Vagina (tissue), 2 donors: ENCODE measurements around the gene TMEM95. TPM values are rescaled to one million over a fixed set of nuclear protein-coding genes. Genes with fewer than 3 reads are reported as not detected.

Experiments used
- DNase-seq, 2 donors: peaks; one replicate each; pipeline ENCODE4 v3.0.0-alpha.2; 2017; ENCODE audit errors: extremely low spot score in 2 of 2
- H3K27ac ChIP-seq: fragments of 200-600 bp; sonication (generic); one replicate; pipeline ENCODE4 v1.5.1; 2019
- H3K27me3 ChIP-seq: fragments of 200-600 bp; sonication (generic); one replicate; pipeline ENCODE4 v1.5.1; 2019
- H3K36me3 ChIP-seq, 2 donors: fragments of 200-600 bp; sonication (generic); one replicate each; pipeline ENCODE4 v1.5.1; 2017 to 2019
- H3K4me1 ChIP-seq: fragments of 200-600 bp; sonication (generic); one replicate; pipeline ENCODE4 v1.5.1; 2019
- H3K4me3 ChIP-seq, 2 donors: fragments of 200-600 bp; sonication (generic); 1 replicate in 1 of 2; 2 replicates in 1 of 2; pipeline ENCODE4 v1.5.1; 2016 to 2019
- H3K9me3 ChIP-seq: fragments of 200-600 bp; sonication (generic); one replicate; pipeline ENCODE4 v1.5.1; 2019
- CTCF ChIP-seq, 3 experiments: fragments of 450-650 bp in 2 of 3; fragments of 200-600 bp in 1 of 3; sonication (generic) in 1 of 3; IDR thresholded peaks; one replicate each; pipeline ENCODE4 v1.5.1; 2017 to 2019; ENCODE audit warnings: antibody characterized with exemption in 3 of 3, mild to moderate bottlenecking in 2 of 3, moderate library complexity in 2 of 3
- POLR2A ChIP-seq, 2 donors: fragments of 450-650 bp; IDR thresholded peaks; one replicate each; pipeline ENCODE4 v1.6.1; 2017; ENCODE audit warnings: antibody characterized with exemption in 2 of 2, mild to moderate bottlenecking in 2 of 2, moderate library complexity in 2 of 2
- POLR2AphosphoS5 ChIP-seq, 2 donors: sonication (generic); formaldehyde crosslinking; IDR thresholded peaks; one replicate each; pipeline ENCODE4 v1.9.0; 2017; ENCODE audit warnings: antibody characterized with exemption in 2 of 2, mild to moderate bottlenecking in 2 of 2, low read depth in 1 of 2; ENCODE audit not compliant: insufficient read depth in 1 of 2
- intact Hi-C: fragments of 100-400 bp; cut with DNase I; formaldehyde crosslinking; loops from one replicate; pipeline ENCODE4 v1.15.1; 2023
- total RNA-seq: library from RNA; depleted of rRNA; stranded (reverse); fragments of >200 nt; gene quantifications from one replicate; pipeline ENCODE4 v1.2.3, GENCODE V29; 2016

The TMEM95 gene
- total RNA-seq, 1 donor from 2014 or later, result not detected

- no peak overlapping the region for H3K4me3 ChIP-seq
- no peak for DNase-seq
- no peaks in the 10 kb centered on the region for H3K9me3 ChIP-seq
- no peak overlapping the region for H3K27ac ChIP-seq
- H3K27me3 ChIP-seq, result no peaks in the 10 kb centered on the region
- TF ChIP-seq CTCF (IDR thresholded peaks at IDR 0.05), result no peak
- TF ChIP-seq POLR2AphosphoS5 (IDR thresholded peaks at IDR 0.05; ENCODE audit: insufficient read depth in 1 of 2, low read depth in 1 of 2), result no peak
- TF ChIP-seq POLR2A (IDR thresholded peaks at IDR 0.05), result no peak
- H3K36me3 ChIP-seq, result no peaks in the 10 kb centered on the region
- peaks cover 28% of the 10 kb centered on the region for H3K4me1 ChIP-seq
- intact Hi-C loops, result loop anchor here (5.0 kb wide), 1 partner anchor 36 kb away; no protein-coding TSS in a partner anchor
These were observed 6.3 kb upstream of the TMEM95 start for GRCh38 chr17:7348478-7349242.

DNA sequence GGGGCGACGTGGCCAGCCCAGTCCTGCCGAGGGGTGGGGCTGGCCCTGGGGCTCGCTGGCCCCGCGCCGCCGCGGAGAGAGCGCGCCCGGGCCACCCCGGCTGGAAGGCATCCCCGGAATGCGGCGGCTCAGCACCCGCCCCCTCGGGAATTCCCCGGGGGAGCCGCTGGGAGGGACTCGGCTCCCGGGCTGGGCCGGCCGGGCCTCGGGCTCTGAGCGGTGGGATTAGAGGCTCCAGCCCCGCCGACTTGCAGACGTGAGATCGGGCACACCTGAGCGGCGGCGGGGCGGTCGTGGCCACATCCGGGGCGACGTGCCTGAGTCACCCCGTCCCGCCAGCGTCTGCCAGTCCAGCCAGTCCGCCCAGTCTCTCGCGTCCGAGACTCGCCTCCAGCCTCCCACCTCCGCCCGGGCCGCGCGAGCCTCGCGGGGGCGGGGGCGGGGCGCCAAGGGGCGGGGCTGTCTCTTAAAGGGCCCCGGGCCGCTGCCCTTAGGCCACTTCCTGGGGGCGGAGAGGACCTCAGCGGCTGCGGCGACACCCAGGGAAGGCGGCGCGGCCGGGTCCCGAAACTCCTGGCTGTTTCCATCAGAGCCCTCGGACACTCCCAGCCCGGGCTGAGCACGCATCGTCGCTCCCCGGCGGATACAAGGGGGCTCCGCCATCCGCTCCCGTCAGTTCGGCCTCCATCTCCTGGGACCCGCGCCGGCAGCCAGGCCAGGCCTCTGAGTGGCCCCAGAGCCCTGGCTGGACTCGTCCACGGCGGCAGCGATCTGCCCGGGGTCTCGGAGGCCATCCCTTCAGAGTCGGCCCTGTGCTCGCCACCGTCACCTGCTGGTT is 3.1 kb upstream of the TMEM95 start, which contains the start of gene KCTD11:
Gene KCTD11 (plus strand): TSS at position 498 of the 838 bp plus-strand sequence.
- peaks cover 52% of the 10 kb centered on the region for H3K4me1 ChIP-seq
- peak within 1 kb of the TSS; percentile 87 to 99 for H3K4me3 ChIP-seq
- peak in 1 of 2 donors; percentile 81 for TF ChIP-seq POLR2AphosphoS5 (IDR thresholded peaks at IDR 0.05; ENCODE audit: insufficient read depth in 1 of 2, low read depth in 1 of 2)
- peak in 2 of 3 experiments; percentile 10 for TF ChIP-seq CTCF (IDR thresholded peaks at IDR 0.05)
- peak in 1 of 2 donors; percentile 47 for TF ChIP-seq POLR2A (IDR thresholded peaks at IDR 0.05)
- H3K36me3 ChIP-seq, result no peaks in the 10 kb centered on the region
- peak within 1 kb of the TSS; percentile 96 for H3K27ac ChIP-seq
- no peaks in the 10 kb centered on the region for H3K9me3 ChIP-seq
- H3K27me3 ChIP-seq, result no peaks in the 10 kb centered on the region
- DNase-seq, result no peak
- intact Hi-C loops, result loop anchor here (5.0 to 10.0 kb wide), 4 partner anchors 55 to 213 kb away; partner anchors contain the start of genes FGF11, NLGN2, POLR2A and SENP3

- no peak for DNase-seq
- H3K27ac ChIP-seq, result peak overlapping the region; percentile 96
- peaks cover 52% of the 10 kb centered on the region for H3K4me1 ChIP-seq
- intact Hi-C loops, result loop anchor here (5.0 to 10.0 kb wide), 4 partner anchors 55 to 212 kb away; partner anchors contain the start of genes FGF11, NLGN2, POLR2A and SENP3
- H3K4me3 ChIP-seq, result peak overlapping the region; percentile 87 to 99
- H3K36me3 ChIP-seq, result no peaks in the 10 kb centered on the region
- H3K9me3 ChIP-seq, result no peaks in the 10 kb centered on the region
- no peaks in the 10 kb centered on the region for H3K27me3 ChIP-seq
- TF ChIP-seq POLR2AphosphoS5 (IDR thresholded peaks at IDR 0.05; ENCODE audit: insufficient read depth in 1 of 2, low read depth in 1 of 2), result no peak
- TF ChIP-seq CTCF (IDR thresholded peaks at IDR 0.05), result no peak
- TF ChIP-seq POLR2A (IDR thresholded peaks at IDR 0.05), result no peak
These were observed 2.5 kb upstream of the TMEM95 start for GRCh38 chr17:7352503-7352889.

DNA sequence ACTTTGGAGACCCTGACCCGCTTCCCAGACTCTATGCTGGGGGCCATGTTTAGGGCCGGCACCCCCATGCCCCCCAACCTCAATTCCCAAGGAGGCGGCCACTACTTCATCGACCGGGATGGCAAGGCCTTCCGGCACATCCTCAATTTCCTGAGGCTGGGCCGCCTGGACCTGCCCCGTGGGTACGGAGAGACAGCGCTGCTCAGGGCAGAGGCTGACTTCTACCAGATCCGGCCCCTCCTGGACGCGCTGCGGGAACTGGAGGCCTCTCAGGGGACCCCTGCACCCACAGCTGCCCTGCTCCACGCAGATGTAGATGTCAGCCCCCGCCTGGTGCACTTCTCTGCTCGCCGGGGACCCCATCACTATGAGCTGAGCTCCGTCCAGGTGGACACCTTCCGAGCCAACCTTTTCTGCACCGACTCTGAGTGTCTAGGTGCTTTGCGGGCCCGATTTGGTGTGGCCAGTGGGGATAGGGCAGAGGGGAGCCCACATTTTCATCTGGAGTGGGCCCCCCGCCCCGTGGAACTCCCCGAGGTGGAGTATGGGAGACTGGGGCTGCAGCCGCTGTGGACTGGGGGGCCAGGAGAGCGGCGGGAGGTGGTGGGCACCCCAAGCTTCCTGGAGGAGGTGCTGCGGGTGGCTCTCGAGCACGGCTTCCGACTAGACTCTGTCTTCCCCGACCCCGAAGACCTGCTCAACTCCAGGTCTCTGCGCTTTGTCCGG is 1.9 kb upstream of the TMEM95 start:
- peaks cover 52% of the 10 kb centered on the region for H3K4me1 ChIP-seq
- peak overlapping the region; percentile 96 for H3K27ac ChIP-seq
- TF ChIP-seq CTCF (IDR thresholded peaks at IDR 0.05) (no peak), POLR2A (IDR thresholded peaks at IDR 0.05) (no peak), POLR2AphosphoS5 (IDR thresholded peaks at IDR 0.05; ENCODE audit: insufficient read depth in 1 of 2, low read depth in 1 of 2) (no peak)
- no peak for DNase-seq
- no peaks in the 10 kb centered on the region for H3K27me3 ChIP-seq
- no peaks in the 10 kb centered on the region for H3K9me3 ChIP-seq
- H3K4me3 ChIP-seq, result peak overlapping the region; percentile 87 to 99
- H3K36me3 ChIP-seq, result no peaks in the 10 kb centered on the region
- intact Hi-C loops, result loop anchor here (5.0 to 10.0 kb wide), 4 partner anchors 54 to 212 kb away; partner anchors contain the start of genes FGF11, NLGN2, POLR2A and SENP3
